ENCODE data around the gene TCEAL9.
"Not testable (repeated sequence)": the region's sequence is repeated elsewhere in the genome, so short reads cannot be mapped to it uniquely, and the experiment has no call there.

The TCEAL9 gene, protein sequence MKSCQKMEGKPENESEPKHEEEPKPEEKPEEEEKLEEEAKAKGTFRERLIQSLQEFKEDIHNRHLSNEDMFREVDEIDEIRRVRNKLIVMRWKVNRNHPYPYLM

DNA sequence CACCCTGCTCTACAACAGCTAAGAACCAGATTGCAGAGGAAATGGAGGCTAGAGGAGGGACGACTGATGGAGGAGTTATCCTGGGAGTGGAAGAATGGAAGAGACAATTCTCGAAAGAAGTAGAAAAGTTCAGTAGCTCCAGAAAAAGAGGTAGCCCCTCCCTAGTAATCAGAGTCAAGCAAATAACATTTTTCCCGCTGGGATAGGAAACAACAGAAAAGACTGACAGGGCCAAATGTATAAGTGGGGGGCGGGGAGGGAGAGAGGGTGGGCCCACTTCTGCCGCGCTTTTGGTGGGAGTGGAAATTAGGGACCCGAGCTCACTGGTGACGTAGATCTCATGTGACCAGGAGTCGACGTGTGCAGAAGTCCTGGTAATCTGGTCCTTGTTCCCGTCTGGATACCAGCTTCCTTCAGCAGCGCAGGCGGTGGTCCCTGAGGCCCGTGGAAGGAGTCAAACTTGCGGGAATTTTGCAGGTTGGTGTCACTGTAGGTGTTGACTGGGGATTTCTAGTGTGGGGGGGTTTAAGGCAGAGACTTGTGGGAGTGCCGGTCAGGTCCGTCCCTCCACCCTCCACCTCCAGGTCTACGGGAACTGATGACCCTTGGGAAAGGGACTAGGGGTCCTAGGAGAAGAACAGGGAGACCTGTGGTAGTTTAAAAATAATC is at the start of gene TCEAL9:
Gene TCEAL9, plus strand, starts transcription at position 377 of the 669 bp plus-strand sequence. CDS start 1,179 bp downstream, outside the sequence.
- DNase-seq (ENCODE audit: low spot score): peak; percentile 65

DNA sequence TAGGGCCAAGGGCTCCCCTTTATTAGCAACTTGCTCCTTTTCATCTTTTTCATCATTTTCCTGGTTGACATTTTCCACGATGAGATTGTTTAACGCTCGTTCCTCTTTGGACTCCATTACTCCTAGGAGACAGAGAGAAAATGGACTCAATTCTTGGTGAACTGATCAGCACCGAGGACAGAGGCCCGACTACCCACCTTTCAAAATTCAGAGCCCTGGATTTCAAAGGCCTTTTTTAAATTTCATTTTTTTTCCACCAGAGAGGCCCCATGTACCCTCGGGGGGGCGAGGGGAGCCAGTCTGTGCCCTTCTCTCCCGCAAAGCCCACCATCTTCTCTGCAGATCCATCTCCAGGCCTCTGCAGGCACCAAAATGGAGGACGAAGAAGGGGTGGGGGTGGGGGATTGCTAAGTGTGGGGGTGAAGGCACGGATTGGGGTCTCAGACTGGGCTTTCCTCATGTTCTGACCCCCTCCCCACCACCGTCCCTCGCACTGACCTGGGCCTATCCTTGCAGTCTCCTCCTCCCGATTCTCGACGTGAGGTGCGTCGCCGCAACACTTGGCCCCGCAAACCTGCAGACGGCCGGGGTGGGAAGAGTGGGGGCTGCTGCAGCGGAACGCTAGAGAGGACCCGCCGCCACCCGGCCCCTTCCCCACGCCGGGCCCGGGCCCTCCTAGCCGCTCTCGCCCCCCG is 46.3 kb upstream of the TCEAL9 start:
- no peak for DNase-seq (ENCODE audit: low spot score)

DNA sequence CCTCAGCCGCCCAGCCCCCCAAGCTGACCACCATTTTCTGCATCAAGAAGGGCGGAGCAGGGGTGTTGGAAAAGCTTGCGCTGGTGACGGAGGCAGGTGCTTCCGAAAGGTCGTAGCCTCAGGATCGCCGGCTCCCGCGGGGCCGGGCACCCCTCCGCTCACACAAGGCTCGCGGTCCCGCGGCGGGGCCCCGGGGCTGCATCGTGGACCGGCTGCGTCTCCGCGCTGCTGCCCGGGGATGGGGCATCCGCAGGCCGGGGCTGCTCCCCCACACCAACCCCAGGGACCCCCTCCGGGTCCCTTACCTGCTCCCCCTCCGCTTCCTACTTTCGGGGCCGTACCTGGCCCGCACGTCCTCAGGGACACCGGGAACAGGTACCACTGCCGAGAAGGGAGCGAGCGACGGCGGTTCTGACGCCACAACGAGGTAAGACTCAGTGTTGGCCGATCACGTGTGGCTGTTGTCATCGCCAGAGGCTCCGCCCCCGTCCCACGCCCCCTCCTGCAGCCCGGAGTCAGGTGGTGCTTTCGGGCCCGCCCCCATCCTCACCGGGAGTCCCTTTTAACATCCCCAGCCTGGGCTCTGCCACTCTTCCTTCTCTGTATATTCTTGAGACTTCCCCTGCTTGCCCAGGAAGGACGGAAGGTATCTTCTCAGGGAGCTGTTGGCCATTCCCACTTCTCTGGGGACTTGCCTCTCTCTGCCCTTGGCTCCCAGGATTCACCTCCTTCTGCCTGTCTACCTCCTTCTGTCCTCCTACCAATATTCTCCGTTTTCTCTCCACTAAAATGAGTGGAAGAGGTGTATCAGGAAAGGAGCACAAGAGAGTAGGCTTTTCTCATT is 45.5 kb upstream of the TCEAL9 start, which contains the start of gene BEX2:
Gene BEX2, minus strand, starts transcription at position 436 of the 844 bp plus-strand sequence. CDS start 1,014 bp downstream, outside the sequence.
- DNase-seq (ENCODE audit: low spot score): peak; percentile 76

DNA sequence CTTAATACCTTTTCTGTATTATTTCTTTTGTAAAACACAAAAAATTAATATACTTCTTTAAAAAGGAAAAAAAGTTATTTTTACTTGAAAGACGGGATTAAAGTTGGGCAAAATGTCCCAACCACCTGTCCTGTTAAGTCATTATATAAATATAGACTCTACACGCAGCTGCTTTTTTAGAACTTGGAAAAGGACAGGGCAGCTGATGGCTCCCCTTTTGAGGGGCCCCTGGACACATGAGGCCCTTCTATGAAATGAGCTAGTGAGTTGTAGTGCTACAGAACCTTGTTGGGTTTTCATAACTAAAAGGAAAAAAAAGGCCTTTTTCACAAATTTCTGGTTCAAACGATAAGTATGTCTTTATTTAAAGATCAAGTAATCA is 44.9 kb upstream of the TCEAL9 start:
- DNase-seq (ENCODE audit: low spot score): no peak

DNA sequence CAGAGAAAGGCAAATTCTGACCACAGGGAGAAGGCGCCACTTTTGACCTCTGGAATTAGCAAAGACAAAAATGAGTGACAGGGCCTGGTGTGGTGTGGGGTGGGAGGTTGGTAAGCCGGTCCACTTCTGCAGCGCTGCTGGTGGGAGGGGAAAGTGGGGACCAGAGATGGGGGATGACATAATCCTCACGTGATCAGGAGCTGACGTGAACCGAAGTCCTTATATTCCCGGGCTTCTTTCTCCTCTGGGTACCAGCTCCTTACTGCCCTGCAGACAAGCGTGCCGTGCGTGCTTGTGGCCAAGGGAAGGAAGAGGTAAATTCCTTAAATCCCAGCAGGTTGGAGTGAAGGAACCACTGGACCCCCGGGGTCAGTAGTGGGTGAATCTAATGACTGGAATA is 26.3 kb upstream of the TCEAL9 start, which contains the start of gene TCEAL7:
Gene TCEAL7, plus strand, starts transcription at position 249 of the 400 bp plus-strand sequence. CDS start 1,165 bp downstream, outside the sequence.
- DNase-seq (ENCODE audit: low spot score): no peak

DNA sequence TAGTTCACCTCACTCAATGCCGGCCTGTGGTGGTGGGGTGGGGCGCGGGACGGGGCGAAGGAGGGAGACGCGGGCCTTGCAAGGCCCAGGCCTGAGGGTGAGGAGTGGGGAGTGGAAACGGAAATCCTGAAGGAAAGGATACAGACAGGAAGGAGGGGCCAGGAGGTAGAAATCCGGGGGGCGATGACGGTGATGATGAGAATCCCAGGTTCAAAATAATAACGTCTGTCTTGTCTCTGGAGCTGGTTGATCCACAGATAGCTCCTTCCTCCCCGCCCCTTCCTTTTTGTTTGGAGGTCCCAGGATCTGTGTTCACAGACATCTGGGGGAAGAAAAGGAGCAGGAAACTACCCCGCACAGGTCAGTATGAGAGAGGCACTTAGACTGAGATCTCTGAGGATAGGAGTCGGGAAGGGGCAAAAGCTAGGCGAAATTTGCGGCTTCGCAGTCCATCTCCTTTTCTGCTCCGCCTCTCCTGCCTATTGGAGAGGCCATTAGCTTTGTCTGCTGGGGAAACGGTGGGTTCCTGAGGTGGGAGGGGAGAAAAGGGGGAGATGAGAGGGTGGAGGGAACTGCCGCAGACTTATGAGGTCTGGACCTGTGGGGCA is 25.5 kb upstream of the TCEAL9 start:
- DNase-seq (ENCODE audit: low spot score): no peak

DNA sequence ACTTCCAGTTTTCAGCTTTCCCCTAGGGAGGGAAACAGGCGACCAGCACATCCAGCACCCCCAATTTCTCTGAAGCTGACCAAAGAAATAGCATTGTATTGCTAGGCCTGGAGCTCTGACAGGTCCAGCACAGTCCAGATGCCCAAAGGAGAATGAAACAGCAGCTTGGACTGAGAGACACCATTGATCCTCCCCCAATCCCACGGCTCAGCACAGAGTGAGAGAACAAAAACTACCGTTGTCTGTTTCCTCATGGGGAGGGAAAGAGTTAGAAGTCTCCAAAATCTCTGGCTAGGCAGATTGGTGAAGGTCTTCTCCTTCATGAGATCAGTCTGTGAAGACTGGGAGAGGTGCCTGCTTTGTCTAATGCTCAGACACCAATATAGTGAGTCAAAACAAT is 17.6 kb upstream of the TCEAL9 start:
- DNase-seq (ENCODE audit: low spot score): no peak

DNA sequence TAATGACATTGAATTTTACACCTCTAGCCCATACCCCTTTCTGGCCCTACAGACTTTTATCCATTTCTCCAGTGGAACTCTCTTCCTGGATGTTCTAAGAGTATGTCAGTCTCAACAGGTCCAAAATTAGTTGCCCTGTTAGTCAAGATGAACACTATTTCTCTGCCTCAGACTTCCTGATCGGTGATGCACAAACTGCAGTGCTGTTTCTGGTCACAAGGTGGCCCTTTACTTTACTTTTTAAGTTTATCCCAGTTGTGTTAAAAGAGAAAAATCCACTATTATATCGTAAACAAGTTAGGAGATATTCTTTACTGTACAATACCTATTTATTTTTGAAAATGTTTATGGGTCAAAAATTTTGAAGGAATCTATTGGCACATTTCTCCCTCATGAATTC is 13.2 kb upstream of the TCEAL9 start:
- peak; percentile 21 for DNase-seq (ENCODE audit: low spot score)

DNA sequence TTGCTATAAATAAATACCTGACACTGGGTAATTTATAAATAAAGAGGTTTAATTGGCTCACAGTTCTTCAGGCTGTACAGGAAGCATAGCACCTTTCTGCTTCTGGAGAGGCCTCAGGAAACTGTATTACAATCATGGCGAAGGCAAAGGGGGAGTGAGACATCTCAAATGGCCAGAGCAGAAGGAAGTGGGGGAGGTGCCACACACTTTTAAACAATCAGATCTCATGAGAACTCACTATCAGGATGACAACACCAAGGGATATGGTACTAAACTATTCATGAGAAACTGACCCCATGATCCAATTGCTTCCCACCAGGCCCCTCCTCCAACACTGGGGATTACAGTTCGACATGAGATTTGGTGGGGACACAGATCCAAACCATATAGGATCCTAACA is 11.7 kb upstream of the TCEAL9 start:
- DNase-seq (ENCODE audit: low spot score): no peak

DNA sequence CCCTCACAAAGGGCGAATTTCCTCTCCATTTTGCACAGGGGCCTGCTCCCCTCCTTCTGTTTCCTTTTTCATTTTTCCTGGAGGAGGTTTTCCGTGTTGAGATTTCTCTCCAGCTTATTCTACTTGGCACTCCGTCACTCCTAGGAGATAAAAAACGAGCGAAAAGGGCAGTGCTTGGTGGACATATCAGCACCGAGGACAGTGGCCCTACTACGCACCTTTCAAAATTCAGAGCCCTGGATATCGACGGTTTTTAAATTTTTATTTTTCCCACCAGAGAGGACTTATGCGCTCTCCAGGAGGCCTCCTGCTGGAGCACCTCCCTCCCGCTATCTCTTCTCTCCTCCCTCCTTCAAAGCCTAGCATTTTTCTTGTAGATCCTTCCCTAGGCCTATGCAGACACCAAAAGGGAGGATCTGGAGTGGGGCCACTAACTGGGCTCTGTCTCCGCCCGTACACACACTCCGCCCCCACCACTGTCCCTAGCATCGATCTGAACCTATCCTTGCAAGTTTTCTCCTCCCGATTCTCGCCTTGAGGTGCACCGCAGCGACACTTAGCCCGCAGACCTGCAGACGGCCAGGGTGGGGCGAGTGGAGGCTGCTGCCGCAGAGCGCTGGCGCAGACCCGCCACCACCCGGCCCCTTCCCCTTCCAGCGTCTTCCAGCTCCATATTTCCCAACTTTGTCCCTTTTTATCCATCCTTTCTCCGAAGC is 8.5 kb upstream of the TCEAL9 start:
- DNase-seq (ENCODE audit: low spot score): no peak

DNA sequence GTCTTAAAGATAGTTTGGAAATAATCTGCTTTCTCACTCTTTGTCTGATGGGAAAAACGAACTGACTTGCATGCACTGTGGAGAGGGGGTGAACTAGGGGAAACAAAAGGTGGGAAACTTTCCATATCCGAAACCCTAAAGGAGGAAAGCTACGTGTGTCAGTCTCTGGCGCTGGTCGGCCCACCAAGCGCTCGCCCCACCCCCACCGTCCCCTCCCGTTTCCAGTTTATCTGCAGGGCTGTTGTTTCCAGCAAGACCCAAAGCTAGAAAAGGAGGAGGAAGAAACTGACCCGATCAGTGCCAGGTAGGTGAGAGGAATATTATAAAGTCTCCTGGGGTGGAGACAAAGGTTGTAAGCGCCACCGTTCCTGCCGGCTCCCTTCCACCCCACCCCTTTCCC is 552 bp downstream of the TCEAL9 start:
- DNase-seq (ENCODE audit: low spot score): peak; percentile 14

DNA sequence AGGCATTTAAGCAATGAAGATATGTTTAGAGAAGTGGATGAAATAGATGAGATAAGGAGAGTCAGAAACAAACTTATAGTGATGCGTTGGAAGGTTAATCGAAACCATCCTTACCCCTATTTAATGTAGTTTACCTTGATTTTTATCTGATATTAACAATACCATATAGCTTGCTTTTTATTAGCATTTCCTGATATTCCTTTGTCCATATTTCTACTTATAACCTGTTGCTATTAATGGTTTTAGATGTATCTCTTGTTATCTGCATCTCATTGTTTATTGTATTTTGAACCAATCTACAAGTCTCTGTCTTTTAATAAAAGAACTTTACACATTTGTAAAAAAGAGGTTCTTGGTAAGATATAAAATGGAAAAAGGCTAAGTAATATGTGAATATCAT is 1.6 kb downstream of the TCEAL9 start:
- DNase-seq (ENCODE audit: low spot score): no peak

DNA sequence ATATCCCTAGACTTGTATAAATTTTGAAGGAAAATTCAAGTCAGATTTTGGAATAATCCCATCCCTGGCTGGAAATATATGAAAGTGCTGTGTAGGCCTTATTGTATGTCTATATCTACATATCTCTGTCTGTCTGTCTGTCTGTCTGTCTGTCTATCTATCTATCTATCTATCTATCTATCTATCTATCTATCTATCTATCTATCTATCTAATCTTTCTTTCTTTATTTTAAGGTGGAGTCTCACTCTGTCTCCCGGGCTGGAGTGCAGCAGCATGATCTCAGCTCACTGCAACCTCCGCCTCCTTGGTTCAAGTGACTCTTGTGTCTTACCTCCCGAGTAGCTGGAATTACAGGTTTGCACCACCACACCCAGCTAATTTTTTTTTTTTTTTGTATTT is 3.3 kb downstream of the TCEAL9 start:
- DNase-seq (ENCODE audit: low spot score): not testable (repeated sequence)

DNA sequence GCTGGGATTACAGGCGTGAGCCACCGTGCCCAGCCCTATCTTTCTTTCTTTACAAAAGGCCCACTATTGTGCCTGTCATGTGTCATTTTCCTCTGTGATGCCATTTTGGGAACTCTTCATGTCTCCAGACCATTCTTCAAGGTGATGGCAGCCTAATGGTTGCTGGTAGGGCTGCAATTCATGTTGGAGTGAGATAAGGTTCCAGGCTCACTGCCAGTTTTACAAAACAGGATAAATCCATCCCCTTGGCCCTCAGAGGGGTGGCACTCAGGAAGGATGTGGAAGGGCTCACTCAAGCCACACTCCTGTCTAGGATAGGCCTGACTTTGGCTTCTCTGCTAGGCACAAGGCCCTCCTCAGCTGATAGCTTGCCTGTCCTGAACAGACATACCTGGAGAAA is 3.8 kb downstream of the TCEAL9 start:
- DNase-seq (ENCODE audit: low spot score): no peak

DNA sequence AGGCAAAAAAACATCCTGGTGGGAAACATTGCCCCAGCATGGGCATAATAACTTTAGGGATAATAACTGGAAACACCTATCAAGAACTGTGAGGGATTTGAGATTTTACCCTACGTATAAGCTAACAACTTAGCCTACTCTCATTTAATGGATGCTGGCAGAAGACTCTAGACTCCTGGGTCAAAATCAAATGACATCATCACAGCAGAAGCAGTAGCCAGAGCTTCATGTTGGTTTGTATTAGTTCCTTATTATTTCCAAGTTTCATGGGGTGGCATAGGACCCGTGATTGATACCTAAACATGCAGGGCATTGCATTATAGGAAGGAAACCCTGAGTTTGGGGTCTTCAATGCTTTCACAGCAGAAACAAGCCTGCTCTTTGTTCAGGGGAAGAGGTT is 4.6 kb downstream of the TCEAL9 start:
- no peak for DNase-seq (ENCODE audit: low spot score)

DNA sequence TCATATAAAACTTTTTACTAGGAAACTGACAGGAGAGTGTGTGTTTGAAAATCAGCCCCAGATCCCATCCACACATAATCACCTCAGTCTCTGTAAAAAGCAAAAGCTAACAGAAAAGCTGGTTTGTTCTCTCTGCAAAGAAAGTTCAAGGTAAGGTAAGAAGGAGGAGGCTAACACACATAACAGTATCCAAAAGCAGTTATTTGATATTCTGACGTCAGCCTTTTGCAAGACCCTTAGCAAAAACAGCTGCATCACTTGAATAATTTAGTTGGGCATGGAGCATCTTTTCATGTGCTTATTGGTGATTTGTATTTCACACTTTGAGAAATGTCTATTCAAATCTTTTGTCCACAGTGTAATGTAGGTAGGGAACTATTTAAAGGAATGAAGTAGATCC is 5.5 kb downstream of the TCEAL9 start:
- no peak for DNase-seq (ENCODE audit: low spot score)

DNA sequence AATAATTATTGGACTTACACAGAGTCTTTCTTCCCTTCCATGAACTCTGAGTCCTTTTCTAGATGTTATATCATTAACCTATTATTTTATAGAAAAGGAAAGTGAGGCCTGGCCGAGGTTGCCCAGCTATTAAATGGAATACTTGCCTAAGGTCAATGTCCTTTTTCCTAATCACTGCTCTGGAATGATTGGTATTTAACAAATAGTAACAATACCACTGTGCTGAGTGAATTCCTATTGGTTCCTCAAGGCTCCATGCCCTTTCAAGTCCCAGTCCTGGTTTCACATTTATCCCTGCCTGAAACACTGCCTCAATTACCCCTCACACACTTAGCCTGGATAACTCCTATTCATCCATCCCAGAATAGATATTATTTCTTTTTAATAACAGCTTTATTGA is 6.2 kb downstream of the TCEAL9 start:
- DNase-seq (ENCODE audit: low spot score): peak; percentile 20

DNA sequence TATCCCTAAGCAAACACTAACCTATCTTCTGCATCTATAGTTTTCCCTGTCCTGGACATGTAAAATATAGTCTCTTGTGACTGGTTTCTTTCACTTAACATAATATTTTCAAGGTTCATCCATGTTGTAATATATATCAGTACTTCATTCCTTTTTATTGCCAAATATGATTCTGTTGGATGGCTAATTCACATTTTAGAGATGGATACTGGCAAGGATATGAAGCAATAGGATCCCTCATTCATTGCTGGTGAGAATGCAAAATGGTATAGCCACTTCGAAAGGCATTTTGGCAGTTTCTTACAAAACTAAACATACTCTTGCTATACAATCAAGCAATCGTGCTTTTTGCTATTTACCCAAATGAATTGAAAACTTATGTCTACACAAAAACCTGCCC is 6.7 kb downstream of the TCEAL9 start:
- DNase-seq (ENCODE audit: low spot score): no peak

DNA sequence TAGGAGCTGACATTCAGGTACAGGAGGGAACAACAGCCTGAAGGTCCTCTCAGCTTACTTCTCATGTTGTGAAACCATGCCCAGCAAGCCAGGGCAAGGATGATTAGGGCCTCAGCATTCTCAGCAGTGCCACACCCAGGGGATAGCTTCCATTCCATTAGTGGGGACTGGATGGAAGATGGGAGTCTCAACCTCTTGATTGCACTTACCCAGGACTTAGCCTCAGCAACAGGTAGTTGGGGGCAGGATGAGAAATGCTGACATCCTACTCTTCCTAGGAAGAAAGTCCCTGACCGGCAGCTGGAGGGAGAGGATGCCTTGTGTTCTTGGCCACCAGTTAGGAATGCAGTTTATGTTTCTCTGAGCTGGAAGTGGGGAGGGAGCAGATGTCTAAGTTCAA is 11.2 kb downstream of the TCEAL9 start:
- DNase-seq (ENCODE audit: low spot score): no peak

DNA sequence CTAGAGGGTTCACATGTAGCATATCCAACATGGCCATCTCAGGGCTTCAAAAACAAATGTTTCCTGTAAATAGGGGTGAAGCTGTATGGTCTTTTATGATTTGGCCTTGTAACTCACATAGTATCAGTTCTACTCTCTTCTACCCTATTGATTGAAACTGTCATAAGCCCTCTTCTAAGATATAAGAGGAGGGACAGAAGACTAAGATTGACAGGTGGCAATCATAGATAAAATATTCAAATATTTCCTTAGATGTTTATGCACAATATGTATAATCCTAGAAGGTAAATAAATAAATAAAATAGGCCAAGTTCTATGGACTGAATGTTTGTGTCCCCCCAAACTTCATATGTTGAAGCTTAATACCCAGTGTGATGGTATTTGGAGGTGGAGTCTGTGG is 13.2 kb downstream of the TCEAL9 start:
- no peak for DNase-seq (ENCODE audit: low spot score)

DNA sequence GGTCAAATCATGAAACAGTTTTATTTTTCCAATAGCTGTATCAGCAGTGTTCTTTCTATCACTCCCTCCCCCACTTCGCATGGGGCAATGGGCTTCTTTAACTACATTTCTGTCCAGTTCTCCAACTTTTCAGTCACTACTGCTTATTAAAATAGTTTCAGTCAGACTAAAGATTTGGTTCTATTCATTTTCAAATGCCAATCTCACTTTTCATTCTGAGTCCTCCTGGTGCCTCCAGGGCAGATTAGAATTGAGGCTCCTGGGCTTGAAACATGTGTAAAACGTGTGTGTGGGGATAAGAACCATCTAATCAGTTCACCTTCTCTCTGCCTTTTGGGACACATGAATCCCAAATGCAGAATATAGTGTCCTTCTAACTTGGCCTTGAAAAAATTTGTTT is 16.6 kb downstream of the TCEAL9 start:
- no peak for DNase-seq (ENCODE audit: low spot score)

All from SW480 (cell line).